ENCODE data around the gene ELOVL6. TPM values are rescaled to one million over a fixed set of nuclear protein-coding genes. Genes with fewer than 3 reads are reported as not detected.

Gene ELOVL6
- total and polyA plus RNA-seq, 9 of the 15 experiments (the other 6 are each of a cell fraction or from before 2014, with no cell fraction given), result 18.3 to 82.6 (median 46.0) TPM

DNA sequence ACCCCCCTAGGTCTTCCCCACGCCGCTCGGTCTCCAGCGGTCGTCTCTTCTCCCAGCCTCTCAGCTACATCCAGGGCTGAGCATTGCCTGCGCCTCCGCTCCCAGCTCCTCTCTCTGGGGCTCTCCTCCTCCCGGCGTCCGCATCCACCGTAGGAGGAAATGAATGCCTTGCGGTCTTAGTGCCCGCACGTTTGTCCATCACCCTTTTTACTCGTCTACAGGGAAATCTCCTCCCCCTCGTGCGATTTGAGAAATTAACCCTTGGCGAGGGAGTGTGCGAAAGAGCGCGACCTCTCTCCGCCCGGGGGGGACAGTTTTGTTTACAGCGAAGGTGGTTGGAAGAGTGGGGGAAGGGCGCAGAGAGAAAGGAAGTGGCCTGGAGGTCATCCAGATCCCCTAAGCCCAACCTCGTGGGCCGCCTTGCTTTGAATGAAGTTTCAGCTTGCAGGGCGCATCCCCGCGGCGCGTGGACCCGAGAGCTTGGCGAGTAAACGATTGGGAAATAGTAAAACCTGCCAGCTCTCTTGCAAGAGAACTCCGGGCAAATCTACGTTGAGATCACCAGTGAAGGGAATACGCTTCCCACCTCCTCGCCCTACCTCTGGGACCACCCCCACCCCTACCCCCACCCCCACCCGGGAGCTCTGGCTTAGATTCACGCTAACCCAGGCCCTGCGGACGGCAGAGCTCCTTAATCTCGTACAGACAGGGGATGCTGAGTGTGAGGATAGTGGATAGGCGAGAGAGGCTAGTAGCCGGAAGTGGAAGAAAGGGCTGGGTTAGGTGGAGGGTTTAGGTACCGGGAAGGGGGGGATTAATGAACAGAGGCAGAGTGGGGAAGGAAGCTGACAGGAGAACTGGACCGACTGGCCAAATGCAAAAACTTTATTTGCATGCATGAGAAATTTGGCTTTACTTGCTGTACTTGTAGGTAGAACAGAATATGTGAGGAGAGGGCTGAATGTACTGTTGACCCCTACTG lies at the start of gene ELOVL6 (continued):
- TF ChIP-seq ZNF217 (CRISPR knock-in tag; IDR thresholded peaks at IDR 0.05), result no peak
- TF ChIP-seq NFYB (IDR thresholded peaks at IDR 0.05; ENCODE audit: extremely low read depth, insufficient read length), result no peak
- TF ChIP-seq ZNF77 (CRISPR knock-in tag; IDR thresholded peaks at IDR 0.05), result no peak
- no peak for TF ChIP-seq CSDE1 (IDR thresholded peaks at IDR 0.05)
- TF ChIP-seq, protein P1, sequence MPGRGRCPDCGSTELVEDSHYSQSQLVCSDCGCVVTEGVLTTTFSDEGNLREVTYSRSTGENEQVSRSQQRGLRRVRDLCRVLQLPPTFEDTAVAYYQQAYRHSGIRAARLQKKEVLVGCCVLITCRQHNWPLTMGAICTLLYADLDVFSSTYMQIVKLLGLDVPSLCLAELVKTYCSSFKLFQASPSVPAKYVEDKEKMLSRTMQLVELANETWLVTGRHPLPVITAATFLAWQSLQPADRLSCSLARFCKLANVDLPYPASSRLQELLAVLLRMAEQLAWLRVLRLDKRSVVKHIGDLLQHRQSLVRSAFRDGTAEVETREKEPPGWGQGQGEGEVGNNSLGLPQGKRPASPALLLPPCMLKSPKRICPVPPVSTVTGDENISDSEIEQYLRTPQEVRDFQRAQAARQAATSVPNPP (IDR thresholded peaks at IDR 0.05; ENCODE audit: borderline replicate concordance, insufficient read depth, insufficient read length), result no peak
- TF ChIP-seq HNRNPLL (IDR thresholded peaks at IDR 0.05; ENCODE audit: low read depth, low read length, poor library complexity, severe bottlenecking), result peak; percentile 89
- peak in 1 of 2 experiments; percentile 90; a peak in 2 of 3 replicates for TF ChIP-seq CBX3 (IDR thresholded peaks at IDR 0.05; ENCODE audit: borderline replicate concordance in 1 of 2, low read length in 2 of 2)
- TF ChIP-seq KLF1 (tag; IDR thresholded peaks at IDR 0.05), result no peak
- TF ChIP-seq, protein P2, sequence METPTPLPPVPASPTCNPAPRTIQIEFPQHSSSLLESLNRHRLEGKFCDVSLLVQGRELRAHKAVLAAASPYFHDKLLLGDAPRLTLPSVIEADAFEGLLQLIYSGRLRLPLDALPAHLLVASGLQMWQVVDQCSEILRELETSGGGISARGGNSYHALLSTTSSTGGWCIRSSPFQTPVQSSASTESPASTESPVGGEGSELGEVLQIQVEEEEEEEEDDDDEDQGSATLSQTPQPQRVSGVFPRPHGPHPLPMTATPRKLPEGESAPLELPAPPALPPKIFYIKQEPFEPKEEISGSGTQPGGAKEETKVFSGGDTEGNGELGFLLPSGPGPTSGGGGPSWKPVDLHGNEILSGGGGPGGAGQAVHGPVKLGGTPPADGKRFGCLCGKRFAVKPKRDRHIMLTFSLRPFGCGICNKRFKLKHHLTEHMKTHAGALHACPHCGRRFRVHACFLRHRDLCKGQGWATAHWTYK (CRISPR knock-in tag; IDR thresholded peaks at IDR 0.05), result no peak
- TF ChIP-seq, protein P3, sequence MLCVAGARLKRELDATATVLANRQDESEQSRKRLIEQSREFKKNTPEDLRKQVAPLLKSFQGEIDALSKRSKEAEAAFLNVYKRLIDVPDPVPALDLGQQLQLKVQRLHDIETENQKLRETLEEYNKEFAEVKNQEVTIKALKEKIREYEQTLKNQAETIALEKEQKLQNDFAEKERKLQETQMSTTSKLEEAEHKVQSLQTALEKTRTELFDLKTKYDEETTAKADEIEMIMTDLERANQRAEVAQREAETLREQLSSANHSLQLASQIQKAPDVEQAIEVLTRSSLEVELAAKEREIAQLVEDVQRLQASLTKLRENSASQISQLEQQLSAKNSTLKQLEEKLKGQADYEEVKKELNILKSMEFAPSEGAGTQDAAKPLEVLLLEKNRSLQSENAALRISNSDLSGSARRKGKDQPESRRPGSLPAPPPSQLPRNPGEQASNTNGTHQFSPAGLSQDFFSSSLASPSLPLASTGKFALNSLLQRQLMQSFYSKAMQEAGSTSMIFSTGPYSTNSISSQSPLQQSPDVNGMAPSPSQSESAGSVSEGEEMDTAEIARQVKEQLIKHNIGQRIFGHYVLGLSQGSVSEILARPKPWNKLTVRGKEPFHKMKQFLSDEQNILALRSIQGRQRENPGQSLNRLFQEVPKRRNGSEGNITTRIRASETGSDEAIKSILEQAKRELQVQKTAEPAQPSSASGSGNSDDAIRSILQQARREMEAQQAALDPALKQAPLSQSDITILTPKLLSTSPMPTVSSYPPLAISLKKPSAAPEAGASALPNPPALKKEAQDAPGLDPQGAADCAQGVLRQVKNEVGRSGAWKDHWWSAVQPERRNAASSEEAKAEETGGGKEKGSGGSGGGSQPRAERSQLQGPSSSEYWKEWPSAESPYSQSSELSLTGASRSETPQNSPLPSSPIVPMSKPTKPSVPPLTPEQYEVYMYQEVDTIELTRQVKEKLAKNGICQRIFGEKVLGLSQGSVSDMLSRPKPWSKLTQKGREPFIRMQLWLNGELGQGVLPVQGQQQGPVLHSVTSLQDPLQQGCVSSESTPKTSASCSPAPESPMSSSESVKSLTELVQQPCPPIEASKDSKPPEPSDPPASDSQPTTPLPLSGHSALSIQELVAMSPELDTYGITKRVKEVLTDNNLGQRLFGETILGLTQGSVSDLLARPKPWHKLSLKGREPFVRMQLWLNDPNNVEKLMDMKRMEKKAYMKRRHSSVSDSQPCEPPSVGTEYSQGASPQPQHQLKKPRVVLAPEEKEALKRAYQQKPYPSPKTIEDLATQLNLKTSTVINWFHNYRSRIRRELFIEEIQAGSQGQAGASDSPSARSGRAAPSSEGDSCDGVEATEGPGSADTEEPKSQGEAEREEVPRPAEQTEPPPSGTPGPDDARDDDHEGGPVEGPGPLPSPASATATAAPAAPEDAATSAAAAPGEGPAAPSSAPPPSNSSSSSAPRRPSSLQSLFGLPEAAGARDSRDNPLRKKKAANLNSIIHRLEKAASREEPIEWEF (CRISPR knock-in tag; IDR thresholded peaks at IDR 0.05), result no peak
- TF ChIP-seq CREM (IDR thresholded peaks at IDR 0.05; ENCODE audit: low read depth), result peak; percentile 81
- TF ChIP-seq, protein P4, sequence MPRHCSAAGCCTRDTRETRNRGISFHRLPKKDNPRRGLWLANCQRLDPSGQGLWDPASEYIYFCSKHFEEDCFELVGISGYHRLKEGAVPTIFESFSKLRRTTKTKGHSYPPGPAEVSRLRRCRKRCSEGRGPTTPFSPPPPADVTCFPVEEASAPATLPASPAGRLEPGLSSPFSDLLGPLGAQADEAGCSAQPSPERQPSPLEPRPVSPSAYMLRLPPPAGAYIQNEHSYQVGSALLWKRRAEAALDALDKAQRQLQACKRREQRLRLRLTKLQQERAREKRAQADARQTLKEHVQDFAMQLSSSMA (CRISPR knock-in tag; IDR thresholded peaks at IDR 0.05), result no peak
- no peak for TF ChIP-seq GTF2E2 (tag; IDR thresholded peaks at IDR 0.05)
- no peak for TF ChIP-seq HDGF (IDR thresholded peaks at IDR 0.05)
- TF ChIP-seq NR2C2 (CRISPR knock-in tag; IDR thresholded peaks at IDR 0.05), result peak; percentile 82; the same call in 1 of the 2 replicates
- peak; percentile 87 for TF ChIP-seq NR2C2 (tag; IDR thresholded peaks at IDR 0.05)
- TF ChIP-seq, protein P5, sequence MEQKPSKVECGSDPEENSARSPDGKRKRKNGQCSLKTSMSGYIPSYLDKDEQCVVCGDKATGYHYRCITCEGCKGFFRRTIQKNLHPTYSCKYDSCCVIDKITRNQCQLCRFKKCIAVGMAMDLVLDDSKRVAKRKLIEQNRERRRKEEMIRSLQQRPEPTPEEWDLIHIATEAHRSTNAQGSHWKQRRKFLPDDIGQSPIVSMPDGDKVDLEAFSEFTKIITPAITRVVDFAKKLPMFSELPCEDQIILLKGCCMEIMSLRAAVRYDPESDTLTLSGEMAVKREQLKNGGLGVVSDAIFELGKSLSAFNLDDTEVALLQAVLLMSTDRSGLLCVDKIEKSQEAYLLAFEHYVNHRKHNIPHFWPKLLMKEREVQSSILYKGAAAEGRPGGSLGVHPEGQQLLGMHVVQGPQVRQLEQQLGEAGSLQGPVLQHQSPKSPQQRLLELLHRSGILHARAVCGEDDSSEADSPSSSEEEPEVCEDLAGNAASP (IDR thresholded peaks at IDR 0.05), result no peak
- TF ChIP-seq TCFL5 (CRISPR knock-in tag; conservative IDR thresholded peaks at IDR 0.05), result no peak
